ENCODE measurements around the gene HIGD2B.
"Not testable (repeated sequence)": the region's sequence is repeated elsewhere in the genome, so short reads cannot be mapped to it uniquely, and the experiment has no call there.

Gene HIGD2B

GRCh38 chr15:72671525-72671924 lies 14.5 kb downstream of the HIGD2B start:
- H3K9ac ChIP-seq (ENCODE audit: low read depth, low read length), result no peak overlapping the region
- no peak overlapping the region for H3K4me3 ChIP-seq (ENCODE audit: low read length)
- H3K4me2 ChIP-seq (ENCODE audit: low read length), result no peak overlapping the region
- H3K27me3 ChIP-seq (ENCODE audit: control insufficient read depth, insufficient read depth, low read length), result peaks cover 23% of the 10 kb centered on the region
- H3K9me3 ChIP-seq (replicated peaks; ENCODE audit: low read length), result no peaks in the 10 kb centered on the region
- H3K4me1 ChIP-seq (ENCODE audit: control insufficient read depth, insufficient read depth, low read length), result no peaks in the 10 kb centered on the region
- no peaks in the 10 kb centered on the region for H3K36me3 ChIP-seq (ENCODE audit: insufficient read depth, low read length)

- H3K4me1 ChIP-seq (ENCODE audit: control insufficient read depth, insufficient read depth, low read length); H3K36me3 ChIP-seq (ENCODE audit: insufficient read depth, low read length); H3K9ac ChIP-seq (ENCODE audit: low read depth, low read length); H3K9me3 ChIP-seq (replicated peaks; ENCODE audit: low read length): not testable (repeated sequence)
- H3K4me3 ChIP-seq (ENCODE audit: low read length), result peak overlapping the region; percentile 66
- peaks cover 21% of the 10 kb centered on the region for H3K27me3 ChIP-seq (ENCODE audit: control insufficient read depth, insufficient read depth, low read length)
- peak overlapping the region; percentile 90 for H3K4me2 ChIP-seq (ENCODE audit: low read length)
Measured at GRCh38 chr15:72670656-72671352, 15.2 kb downstream of the HIGD2B start.

- H3K4me1 ChIP-seq (ENCODE audit: control insufficient read depth, insufficient read depth, low read length); H3K4me2 ChIP-seq (ENCODE audit: low read length); H3K36me3 ChIP-seq (ENCODE audit: insufficient read depth, low read length); H3K9ac ChIP-seq (ENCODE audit: low read depth, low read length); H3K4me3 ChIP-seq (ENCODE audit: low read length); H3K9me3 ChIP-seq (replicated peaks; ENCODE audit: low read length): not testable (repeated sequence)
- H3K27me3 ChIP-seq (ENCODE audit: control insufficient read depth, insufficient read depth, low read length), result peaks cover 19% of the 10 kb centered on the region
Measured at GRCh38 chr15:72669803-72670202, 16.2 kb downstream of the HIGD2B start.

- H3K9ac ChIP-seq (ENCODE audit: low read depth, low read length); H3K9me3 ChIP-seq (replicated peaks; ENCODE audit: low read length); H3K4me1 ChIP-seq (ENCODE audit: control insufficient read depth, insufficient read depth, low read length); H3K27me3 ChIP-seq (ENCODE audit: control insufficient read depth, insufficient read depth, low read length); H3K36me3 ChIP-seq (ENCODE audit: insufficient read depth, low read length); H3K4me2 ChIP-seq (ENCODE audit: low read length); H3K4me3 ChIP-seq (ENCODE audit: low read length): not testable (repeated sequence)
Measured at GRCh38 chr15:72665706-72666105, 20.3 kb downstream of the HIGD2B start.

- not testable (repeated sequence) for H3K27me3 ChIP-seq (ENCODE audit: control insufficient read depth, insufficient read depth, low read length); H3K36me3 ChIP-seq (ENCODE audit: insufficient read depth, low read length); H3K9me3 ChIP-seq (replicated peaks; ENCODE audit: low read length); H3K4me3 ChIP-seq (ENCODE audit: low read length); H3K4me1 ChIP-seq (ENCODE audit: control insufficient read depth, insufficient read depth, low read length); H3K9ac ChIP-seq (ENCODE audit: low read depth, low read length); H3K4me2 ChIP-seq (ENCODE audit: low read length)
Measured at GRCh38 chr15:72663931-72664330, 22.1 kb downstream of the HIGD2B start.

- not testable (repeated sequence) for H3K9me3 ChIP-seq (replicated peaks; ENCODE audit: low read length); H3K36me3 ChIP-seq (ENCODE audit: insufficient read depth, low read length); H3K27me3 ChIP-seq (ENCODE audit: control insufficient read depth, insufficient read depth, low read length); H3K4me3 ChIP-seq (ENCODE audit: low read length); H3K4me1 ChIP-seq (ENCODE audit: control insufficient read depth, insufficient read depth, low read length); H3K9ac ChIP-seq (ENCODE audit: low read depth, low read length); H3K4me2 ChIP-seq (ENCODE audit: low read length)
Measured at GRCh38 chr15:72661081-72661480, 24.9 kb downstream of the HIGD2B start.

GRCh38 chr15:72656014-72656413 lies 30.0 kb downstream of the HIGD2B start:
- H3K4me2 ChIP-seq (ENCODE audit: low read length); H3K9ac ChIP-seq (ENCODE audit: low read depth, low read length); H3K27me3 ChIP-seq (ENCODE audit: control insufficient read depth, insufficient read depth, low read length); H3K4me1 ChIP-seq (ENCODE audit: control insufficient read depth, insufficient read depth, low read length); H3K4me3 ChIP-seq (ENCODE audit: low read length); H3K36me3 ChIP-seq (ENCODE audit: insufficient read depth, low read length); H3K9me3 ChIP-seq (replicated peaks; ENCODE audit: low read length): not testable (repeated sequence)

GRCh38 chr15:72654397-72654796 lies 31.6 kb downstream of the HIGD2B start, which contains the start of gene GOLGA6B:
Gene GOLGA6B, plus strand, starts transcription at chr15:72654697. Its CDS starts 41 bp downstream, at chr15:72654738.
- H3K4me1 ChIP-seq (ENCODE audit: control insufficient read depth, insufficient read depth, low read length); H3K9ac ChIP-seq (ENCODE audit: low read depth, low read length); H3K9me3 ChIP-seq (replicated peaks; ENCODE audit: low read length); H3K4me2 ChIP-seq (ENCODE audit: low read length); H3K36me3 ChIP-seq (ENCODE audit: insufficient read depth, low read length); H3K4me3 ChIP-seq (ENCODE audit: low read length); H3K27me3 ChIP-seq (ENCODE audit: control insufficient read depth, insufficient read depth, low read length): not testable (repeated sequence)

- H3K4me3 ChIP-seq (ENCODE audit: low read length); H3K27me3 ChIP-seq (ENCODE audit: control insufficient read depth, insufficient read depth, low read length); H3K4me2 ChIP-seq (ENCODE audit: low read length); H3K36me3 ChIP-seq (ENCODE audit: insufficient read depth, low read length); H3K9ac ChIP-seq (ENCODE audit: low read depth, low read length); H3K9me3 ChIP-seq (replicated peaks; ENCODE audit: low read length); H3K4me1 ChIP-seq (ENCODE audit: control insufficient read depth, insufficient read depth, low read length): not testable (repeated sequence)
Measured at GRCh38 chr15:72648631-72649253, 37.2 kb downstream of the HIGD2B start.

- not testable (repeated sequence) for H3K36me3 ChIP-seq (ENCODE audit: insufficient read depth, low read length); H3K4me2 ChIP-seq (ENCODE audit: low read length); H3K4me1 ChIP-seq (ENCODE audit: control insufficient read depth, insufficient read depth, low read length); H3K27me3 ChIP-seq (ENCODE audit: control insufficient read depth, insufficient read depth, low read length); H3K9me3 ChIP-seq (replicated peaks; ENCODE audit: low read length); H3K4me3 ChIP-seq (ENCODE audit: low read length); H3K9ac ChIP-seq (ENCODE audit: low read depth, low read length)
Measured at GRCh38 chr15:72642271-72642670, 43.7 kb downstream of the HIGD2B start.

GRCh38 chr15:72639759-72640483 lies 46.1 kb downstream of the HIGD2B start:
- H3K4me2 ChIP-seq (ENCODE audit: low read length); H3K27me3 ChIP-seq (ENCODE audit: control insufficient read depth, insufficient read depth, low read length); H3K9me3 ChIP-seq (replicated peaks; ENCODE audit: low read length); H3K9ac ChIP-seq (ENCODE audit: low read depth, low read length); H3K4me1 ChIP-seq (ENCODE audit: control insufficient read depth, insufficient read depth, low read length); H3K36me3 ChIP-seq (ENCODE audit: insufficient read depth, low read length); H3K4me3 ChIP-seq (ENCODE audit: low read length): not testable (repeated sequence)

Measured in skeletal muscle satellite cell (primary cell).